HCT116 (cell line): ENCODE measurements around the gene TNS2.

Source experiments
- ATF3 ChIP-seq: IDR thresholded peaks from 2 replicates; pipeline ENCODE4 v1.6.1; 2012
- CTCF ChIP-seq, 3 experiments: fragments of 200-600 bp in 1 of 3; sonication (generic) in 1 of 3; IDR thresholded peaks in 2 of 3; conservative IDR thresholded peaks in 1 of 3; 2 replicates each; pipeline ENCODE4 v1.5.1; 2012 to 2017; ENCODE audit warnings: low read depth in 2 of 3, low read length in 2 of 3, antibody characterized with exemption in 1 of 3, borderline replicate concordance in 1 of 3, control low read depth in 1 of 3, mild to moderate bottlenecking in 1 of 3, mixed read lengths in 1 of 3, mixed run types in 1 of 3, moderate library complexity in 1 of 3; ENCODE audit not compliant: insufficient read depth in 1 of 3
- ELF1 ChIP-seq: IDR thresholded peaks from 2 replicates; pipeline ENCODE4 v1.6.1; 2012; ENCODE audit warnings: low read depth, borderline replicate concordance
- EZH2 ChIP-seq: fragments of 200-600 bp; sonication (generic); IDR thresholded peaks from 2 replicates; pipeline ENCODE4 v1.6.1; 2017; ENCODE audit warnings: antibody characterized with exemption, mixed run types
- EZH2phosphoT487 ChIP-seq: fragments of 200-600 bp; IDR thresholded peaks from 2 replicates; pipeline ENCODE4 v1.6.1; 2018; ENCODE audit warnings: antibody characterized with exemption, borderline replicate concordance
- JUND ChIP-seq: IDR thresholded peaks from 2 replicates; pipeline ENCODE4 v1.6.1; 2012
- POLR2A ChIP-seq: IDR thresholded peaks from 2 replicates; pipeline ENCODE4 v1.7.0; 2011; ENCODE audit warnings: borderline replicate concordance; ENCODE audit not compliant: insufficient read depth, insufficient read length; ENCODE audit errors: extremely low read depth
- POLR2AphosphoS5 ChIP-seq: IDR thresholded peaks from 2 replicates; pipeline ENCODE4 v1.6.1; 2011; ENCODE audit warnings: mild to moderate bottlenecking, low read depth, low read length, moderate library complexity
- RAD21 ChIP-seq: IDR thresholded peaks from 2 replicates; pipeline ENCODE4 v1.6.1; 2012; ENCODE audit warnings: low read depth, mild to moderate bottlenecking
- SIN3A ChIP-seq: IDR thresholded peaks from 2 replicates; pipeline ENCODE4 v1.6.1; 2012; ENCODE audit warnings: low read depth
- SP1 ChIP-seq: IDR thresholded peaks from 2 replicates; pipeline ENCODE4 v1.6.1; 2012; ENCODE audit warnings: low read depth
- ZBTB33 ChIP-seq: IDR thresholded peaks from 2 replicates; pipeline ENCODE4 v1.6.1; 2011; ENCODE audit warnings: mild to moderate bottlenecking, low read length, moderate library complexity; ENCODE audit not compliant: insufficient replicate concordance; ENCODE audit errors: extremely low read depth
- ZNF274 ChIP-seq: fragments of 200-500 bp; sonication (Bioruptor generic); IDR thresholded peaks from 2 replicates; pipeline ENCODE4 v1.6.1; 2014; ENCODE audit warnings: mild to moderate bottlenecking, low read depth, low read length, inconsistent platforms

- no peak for TF ChIP-seq CTCF (IDR thresholded peaks at IDR 0.05 in 2 of 3, conservative IDR thresholded peaks at IDR 0.05 in 1 of 3; ENCODE audit: borderline replicate concordance in 1 of 3, insufficient read depth in 1 of 3, low read depth in 2 of 3, low read length in 2 of 3)
- no peak for TF ChIP-seq ZBTB33
- no peak for TF ChIP-seq POLR2AphosphoS5
- no peak for TF ChIP-seq SP1
- TF ChIP-seq ZNF274: no peak
- no peak for TF ChIP-seq POLR2A
- TF ChIP-seq ATF3: no peak
- no peak for TF ChIP-seq RAD21
- no peak for TF ChIP-seq ELF1
- TF ChIP-seq EZH2: no peak
- no peak for TF ChIP-seq EZH2phosphoT487
- TF ChIP-seq JUND: no peak
- no peak for TF ChIP-seq SIN3A
Observed at GRCh38 chr12:53051881-53052412, 2.1 kb downstream of the TNS2 start.
